ENCODE measurements around the gene MTX1.
A peak's percentile ranks its signal among the peaks of the same experiment; 100 is the strongest.
"Not testable (repeated sequence)": the region's sequence is repeated elsewhere in the genome, so short reads cannot be mapped to it uniquely, and the experiment has no call there.

MTX1 gene

GRCh38 chr1:155189926-155190325 lies 18.6 kb upstream of the MTX1 start:
- DNase-seq: not testable (repeated sequence)

- DNase-seq: no peak
Observed at GRCh38 chr1:155191904-155192303, 16.6 kb upstream of the MTX1 start.

- no peak for DNase-seq
Observed at GRCh38 chr1:155192346-155193274, 15.9 kb upstream of the MTX1 start.

- DNase-seq: peak; percentile 78
Observed at GRCh38 chr1:155193275-155193990, 15.1 kb upstream of the MTX1 start.

- DNase-seq: not testable (repeated sequence)
Observed at GRCh38 chr1:155193991-155194240, 14.6 kb upstream of the MTX1 start.

- no peak for DNase-seq
Observed at GRCh38 chr1:155195201-155196102, 13.0 kb upstream of the MTX1 start.

- no peak for DNase-seq
Observed at GRCh38 chr1:155196103-155196892, 12.2 kb upstream of the MTX1 start.

GRCh38 chr1:155196893-155197638 lies 11.4 kb upstream of the MTX1 start:
- no peak for DNase-seq

- no peak for DNase-seq
Observed at GRCh38 chr1:155197901-155198546, 10.5 kb upstream of the MTX1 start.

GRCh38 chr1:155198547-155198906 lies 10.0 kb upstream of the MTX1 start:
- DNase-seq: no peak

GRCh38 chr1:155199792-155200191 lies 8.7 kb upstream of the MTX1 start:
- no peak for DNase-seq

GRCh38 chr1:155200920-155201319 lies 7.6 kb upstream of the MTX1 start:
- no peak for DNase-seq

- DNase-seq: no peak
Observed at GRCh38 chr1:155202198-155202597, 6.3 kb upstream of the MTX1 start.

- DNase-seq: no peak
Observed at GRCh38 chr1:155202731-155203515, 5.6 kb upstream of the MTX1 start.

- no peak for DNase-seq
Observed at GRCh38 chr1:155205035-155205434, 3.5 kb upstream of the MTX1 start.

- DNase-seq: no peak
Observed at GRCh38 chr1:155205969-155206593, 2.4 kb upstream of the MTX1 start.

GRCh38 chr1:155206891-155207805 lies 1.3 kb upstream of the MTX1 start:
- DNase-seq: peak; percentile 43

- no peak for DNase-seq
Observed at GRCh38 chr1:155207806-155208540, 522 bp upstream of the MTX1 start, which contains the start of gene THBS3. THBS3 (minus strand) TSS chr1:155207897; CDS start chr1:155207876, 21 bp downstream.

Data from GOT3 (cell line).